Liver (tissue), 3 donors: ENCODE measurements around the gene ARAP3.

Experiments used
- ATF3 ChIP-seq: IDR thresholded peaks from 2 replicates; pipeline ENCODE4 v1.6.1; 2016; ENCODE audit warnings: antibody characterized with exemption
- GABPA ChIP-seq, 2 donors: IDR thresholded peaks in 1 of 2; conservative IDR thresholded peaks in 1 of 2; 2 replicates each; pipeline ENCODE4 v1.6.1; 2016; ENCODE audit warnings: antibody characterized with exemption in 2 of 2, mild to moderate bottlenecking in 1 of 2, moderate library complexity in 1 of 2
- MAX ChIP-seq: IDR thresholded peaks from 2 replicates; pipeline ENCODE4 v1.6.1; 2016; ENCODE audit warnings: antibody characterized with exemption
- REST ChIP-seq: IDR thresholded peaks from 2 replicates; pipeline ENCODE4 v1.6.1; 2016; ENCODE audit warnings: antibody characterized with exemption, mild to moderate bottlenecking
- TF ChIP-seq, protein P1 (sequence below): fragments of 150-350 bp; IDR thresholded peaks from 2 replicates; pipeline ENCODE4 v1.5.1; 2017; ENCODE audit warnings: improper control_type of control experiment, low read depth, low read length; ENCODE audit not compliant: missing input control
- donor health status: healthy.
- donor health status: healthy.

GRCh38 chr5:141706121-141706520 lies 24.1 kb upstream of the ARAP3 start:
- TF ChIP-seq, protein P1, sequence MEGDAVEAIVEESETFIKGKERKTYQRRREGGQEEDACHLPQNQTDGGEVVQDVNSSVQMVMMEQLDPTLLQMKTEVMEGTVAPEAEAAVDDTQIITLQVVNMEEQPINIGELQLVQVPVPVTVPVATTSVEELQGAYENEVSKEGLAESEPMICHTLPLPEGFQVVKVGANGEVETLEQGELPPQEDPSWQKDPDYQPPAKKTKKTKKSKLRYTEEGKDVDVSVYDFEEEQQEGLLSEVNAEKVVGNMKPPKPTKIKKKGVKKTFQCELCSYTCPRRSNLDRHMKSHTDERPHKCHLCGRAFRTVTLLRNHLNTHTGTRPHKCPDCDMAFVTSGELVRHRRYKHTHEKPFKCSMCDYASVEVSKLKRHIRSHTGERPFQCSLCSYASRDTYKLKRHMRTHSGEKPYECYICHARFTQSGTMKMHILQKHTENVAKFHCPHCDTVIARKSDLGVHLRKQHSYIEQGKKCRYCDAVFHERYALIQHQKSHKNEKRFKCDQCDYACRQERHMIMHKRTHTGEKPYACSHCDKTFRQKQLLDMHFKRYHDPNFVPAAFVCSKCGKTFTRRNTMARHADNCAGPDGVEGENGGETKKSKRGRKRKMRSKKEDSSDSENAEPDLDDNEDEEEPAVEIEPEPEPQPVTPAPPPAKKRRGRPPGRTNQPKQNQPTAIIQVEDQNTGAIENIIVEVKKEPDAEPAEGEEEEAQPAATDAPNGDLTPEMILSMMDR: no peak
- TF ChIP-seq ATF3: no peak
- no peak for TF ChIP-seq GABPA (IDR thresholded peaks at IDR 0.05 in 1 of 2, conservative IDR thresholded peaks at IDR 0.05 in 1 of 2)
- no peak for TF ChIP-seq REST
- no peak for TF ChIP-seq MAX
